DMS53 treated with DMSO at 0.1 percent for 48 hours (cell line): ENCODE measurements around the gene SH3RF3.
A peak's percentile ranks its signal among the peaks of the same experiment; 100 is the strongest.

Source experiments
- DNase-seq: peaks from one replicate; lab custom pipeline; 2025; ENCODE audit not compliant: unreplicated experiment; lab: John Stamatoyannopoulos, UW

Gene SH3RF3

DNA sequence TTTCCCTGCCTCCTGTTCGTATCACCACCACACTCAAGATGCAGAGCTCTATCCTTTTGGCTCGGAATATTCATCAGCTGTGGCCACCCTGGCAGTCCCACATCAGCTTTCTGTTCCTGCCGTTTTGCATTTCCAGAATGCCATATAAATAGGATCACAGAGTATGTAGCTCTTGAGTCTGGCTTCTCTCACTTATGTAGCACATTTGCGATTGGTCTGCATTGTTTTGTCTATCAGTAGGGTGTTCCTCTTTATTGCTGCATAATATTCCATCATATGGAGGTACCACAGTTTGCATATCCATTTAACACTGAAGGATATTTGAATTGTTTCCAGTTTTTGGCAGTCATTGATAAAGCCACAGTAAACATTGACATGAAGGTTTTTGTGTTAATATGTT, 104.6 kb downstream of the SH3RF3 start:
- no peak for DNase-seq

DNA sequence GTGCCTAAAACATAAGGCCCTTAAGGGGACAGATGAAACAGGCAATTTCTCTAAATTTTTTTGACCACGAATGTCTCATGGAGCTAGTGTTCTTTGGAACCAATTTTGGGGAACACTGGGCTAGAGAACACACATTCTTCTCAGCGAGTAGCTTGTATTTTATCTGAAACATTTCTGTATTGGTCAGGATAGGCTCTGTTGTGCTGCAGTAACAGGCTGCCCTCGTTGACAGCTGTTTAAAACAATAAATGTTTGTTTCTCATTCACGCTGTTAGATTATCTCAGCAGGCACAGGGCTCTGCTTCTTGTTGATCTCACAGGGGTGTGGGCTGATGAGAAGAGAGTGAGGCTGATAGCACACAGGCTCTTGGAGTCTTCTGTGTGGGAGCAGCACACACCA, 105.3 kb downstream of the SH3RF3 start:
- no peak for DNase-seq

DNA sequence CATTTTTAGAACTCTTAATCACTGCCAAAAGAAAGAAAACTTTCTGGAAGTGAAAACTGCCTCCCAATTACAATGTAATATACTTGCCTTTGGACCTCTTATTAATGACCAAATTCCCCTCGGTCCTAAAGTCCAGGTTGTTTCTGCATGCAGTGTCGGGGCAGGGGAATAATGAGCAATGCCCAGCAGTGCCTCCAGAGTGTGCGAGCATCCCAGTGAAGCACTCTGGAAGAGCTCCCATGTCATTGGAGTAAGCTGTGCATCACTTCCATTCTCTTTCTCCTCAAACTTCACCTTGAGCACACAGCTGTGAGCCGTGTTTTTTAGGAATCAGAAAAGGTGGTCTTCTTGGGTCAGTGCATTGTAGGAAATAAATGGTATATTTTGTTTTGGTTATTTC, 107.1 kb downstream of the SH3RF3 start:
- DNase-seq, result no peak

DNA sequence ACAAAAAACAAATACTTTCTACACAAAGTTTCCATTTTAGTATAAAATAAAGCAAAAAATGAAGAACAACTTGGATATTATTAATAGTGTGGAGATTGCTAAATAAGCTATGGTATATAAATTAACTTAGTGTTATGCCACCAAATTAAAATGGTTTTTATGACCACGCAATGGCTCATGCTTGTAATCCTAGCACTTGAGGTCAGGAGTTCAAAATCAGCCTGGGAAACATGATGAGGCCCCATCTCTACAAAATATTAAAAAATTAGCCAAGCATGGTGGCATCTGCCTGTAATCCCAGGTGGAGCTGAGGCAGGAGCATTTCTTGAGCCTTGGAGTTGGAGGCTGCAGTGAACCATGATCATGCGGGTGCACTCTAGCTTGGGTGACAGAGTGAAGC, 108.8 kb downstream of the SH3RF3 start:
- no peak for DNase-seq

DNA sequence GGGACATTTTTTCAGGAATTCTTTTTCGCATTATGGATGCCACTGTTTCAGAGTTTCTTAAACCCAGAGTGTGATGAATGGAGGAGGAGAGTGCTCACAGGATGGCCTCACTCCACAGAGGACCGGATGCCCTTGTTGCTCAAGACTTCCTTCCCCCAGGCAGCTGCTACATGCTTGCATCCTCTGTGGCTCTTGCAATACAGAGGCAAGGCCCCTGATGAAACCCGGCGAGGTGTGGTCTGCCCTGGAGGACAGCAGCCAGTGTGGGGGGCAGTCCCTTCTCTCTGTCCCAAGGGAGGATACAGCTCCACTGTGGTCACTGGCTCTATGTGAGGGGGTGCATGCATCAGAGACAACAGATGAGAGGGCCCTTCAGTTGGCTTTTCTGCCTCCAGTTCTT, 109.6 kb downstream of the SH3RF3 start:
- DNase-seq, result no peak

DNA sequence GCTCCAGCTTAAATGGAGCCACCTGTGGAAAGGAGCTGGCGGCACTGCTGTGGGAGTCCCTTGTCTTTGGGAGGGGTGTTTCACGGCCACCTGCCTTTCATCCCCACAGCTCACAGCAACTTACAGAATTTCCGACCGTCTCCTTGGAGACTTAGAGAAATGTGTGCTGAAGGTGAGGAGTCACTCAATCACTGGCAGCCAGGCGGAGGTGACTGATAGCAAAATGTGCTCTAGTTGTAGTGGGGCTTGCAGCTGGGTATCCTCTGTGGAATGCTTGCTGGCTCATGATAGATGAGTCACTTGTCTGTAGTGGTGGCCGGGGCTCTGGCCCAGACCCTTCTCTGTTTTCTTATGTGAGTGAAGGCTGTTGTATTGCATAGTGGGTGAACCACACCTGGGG, 110.7 kb downstream of the SH3RF3 start:
- no peak for DNase-seq

DNA sequence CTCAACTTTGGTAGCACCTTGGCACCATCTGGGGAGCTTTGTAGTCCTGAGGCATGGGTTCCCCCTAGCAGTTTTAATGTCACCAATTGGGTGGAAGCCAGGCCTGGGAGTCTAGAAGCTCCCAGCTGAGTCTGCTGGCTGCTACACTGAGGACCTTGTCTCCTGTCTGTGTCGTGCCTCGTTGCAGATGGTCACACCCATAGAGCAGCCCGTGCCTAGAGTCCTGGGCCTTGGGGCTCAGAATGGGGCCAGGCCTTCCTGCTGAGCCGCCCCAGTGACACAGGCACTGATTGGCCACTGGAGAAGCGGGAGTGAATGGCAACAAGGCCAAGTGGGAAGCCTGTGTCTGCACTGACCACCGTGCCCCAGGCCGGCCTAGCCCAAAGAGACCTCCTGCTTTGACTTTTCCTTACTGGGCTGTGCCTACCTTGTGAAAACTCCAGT, 113.2 kb downstream of the SH3RF3 start:
- DNase-seq, result no peak

DNA sequence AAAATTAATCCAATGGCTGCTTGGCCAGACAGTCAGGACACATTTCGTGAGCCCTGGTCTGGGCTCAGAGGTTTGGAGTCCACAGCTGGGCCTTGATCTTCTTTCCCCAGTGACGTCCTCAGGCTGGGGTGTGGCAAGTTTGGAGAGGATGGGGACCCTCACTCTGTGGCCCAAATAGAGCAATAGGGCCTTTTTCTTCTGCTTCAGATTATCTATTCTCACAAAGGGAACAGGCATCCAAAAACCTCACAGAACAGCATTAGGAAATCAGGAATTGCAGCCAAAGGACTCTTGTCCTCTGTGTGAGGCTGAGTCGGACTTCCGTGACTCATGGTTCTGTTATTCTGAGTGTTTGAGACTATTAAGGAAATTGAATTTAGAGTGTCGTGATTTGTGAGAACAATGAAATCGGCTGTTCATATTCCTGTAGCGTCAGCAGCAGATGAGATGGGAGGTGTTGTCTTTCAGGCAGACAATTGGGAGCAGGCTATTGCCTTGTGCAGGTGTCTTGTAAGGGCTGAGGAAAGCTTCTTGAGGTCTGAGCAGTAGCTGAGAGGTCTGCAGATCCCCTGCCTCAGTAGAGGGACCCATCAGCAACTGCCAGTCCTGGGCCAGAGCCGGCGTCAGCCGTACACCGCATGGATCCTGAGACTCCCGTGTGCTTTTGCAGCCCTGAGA, 113.8 kb downstream of the SH3RF3 start:
- no peak for DNase-seq

DNA sequence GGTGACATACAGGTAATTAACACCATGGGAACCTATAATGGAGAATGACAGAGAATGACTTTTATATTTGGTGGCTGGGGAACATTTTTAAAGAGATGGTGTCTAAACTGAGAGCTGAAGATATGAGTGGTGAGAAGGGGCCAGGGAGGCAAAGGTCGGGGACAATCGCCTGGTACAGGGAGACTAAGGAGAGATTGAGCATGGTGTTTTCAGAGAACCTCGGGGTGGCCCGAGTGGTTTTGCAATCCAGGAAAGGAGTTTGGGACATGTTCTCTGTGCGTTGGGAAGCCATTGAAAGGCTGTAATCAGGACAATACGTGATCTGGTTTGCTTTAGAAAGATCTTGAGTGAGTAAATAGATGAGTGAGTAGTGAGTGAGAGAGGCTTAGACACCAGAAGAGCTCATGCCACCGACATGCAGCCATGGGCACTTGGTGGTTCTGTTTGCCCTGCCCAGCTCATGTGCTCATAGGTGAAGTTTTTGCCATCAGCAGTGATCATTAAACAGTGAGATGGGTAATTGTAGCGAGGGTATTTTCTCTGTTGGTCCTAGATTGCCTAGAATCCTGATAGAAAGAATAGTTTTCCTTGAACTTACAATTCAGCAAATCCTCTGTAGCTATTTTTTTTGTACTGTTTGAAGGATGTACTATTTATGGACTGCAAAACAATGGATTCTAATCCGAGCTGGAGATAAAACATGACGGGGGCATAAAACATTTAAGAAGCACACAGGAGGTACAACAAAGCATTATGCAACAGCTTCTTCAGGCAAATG, 114.7 kb downstream of the SH3RF3 start:
- peak; percentile 44 for DNase-seq

DNA sequence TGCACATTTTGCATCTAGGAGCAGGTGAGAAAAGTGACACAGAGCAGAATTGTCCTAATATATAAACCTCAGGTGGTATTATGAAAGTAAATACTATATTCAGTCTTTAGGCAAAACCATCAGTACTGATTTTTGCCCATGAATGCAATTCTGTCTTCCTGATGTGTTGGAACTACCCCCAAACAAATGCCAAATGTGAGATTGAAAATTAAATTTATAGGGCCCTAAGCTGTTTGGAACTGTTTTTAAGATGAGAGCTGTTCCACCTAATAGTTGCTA, 115.2 kb downstream of the SH3RF3 start:
- DNase-seq, result no peak

DNA sequence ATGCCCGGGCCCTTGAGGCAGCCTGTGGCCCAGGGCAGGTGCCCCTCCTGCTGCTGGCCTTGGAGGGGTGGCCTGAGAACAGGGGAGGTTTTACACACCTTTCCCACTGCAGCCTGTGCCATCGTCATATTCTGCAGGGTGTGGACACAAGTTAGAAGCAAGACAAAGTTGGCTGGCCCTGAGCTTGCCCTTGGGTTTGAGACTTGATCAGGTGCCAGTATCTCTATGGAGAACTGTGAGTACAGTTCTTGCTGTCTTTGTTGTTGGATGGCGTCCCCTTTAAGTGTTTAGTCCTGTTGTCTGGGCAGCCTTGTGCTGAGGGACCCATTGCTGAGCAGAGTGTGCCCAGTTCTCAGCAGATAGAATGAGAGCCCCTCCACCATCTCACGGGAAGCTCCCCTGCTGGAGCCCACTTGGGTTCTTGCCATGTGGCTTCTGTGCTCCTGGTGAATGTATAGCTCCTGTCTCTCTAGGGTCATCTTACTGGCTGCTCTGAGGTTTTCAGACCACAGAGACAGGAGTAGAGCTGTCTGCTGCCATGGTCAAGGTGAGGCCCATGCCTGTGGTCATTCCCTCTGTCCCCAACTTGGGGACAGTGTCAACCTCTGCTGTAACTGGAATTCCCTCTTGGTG, 115.9 kb downstream of the SH3RF3 start:
- no peak for DNase-seq

DNA sequence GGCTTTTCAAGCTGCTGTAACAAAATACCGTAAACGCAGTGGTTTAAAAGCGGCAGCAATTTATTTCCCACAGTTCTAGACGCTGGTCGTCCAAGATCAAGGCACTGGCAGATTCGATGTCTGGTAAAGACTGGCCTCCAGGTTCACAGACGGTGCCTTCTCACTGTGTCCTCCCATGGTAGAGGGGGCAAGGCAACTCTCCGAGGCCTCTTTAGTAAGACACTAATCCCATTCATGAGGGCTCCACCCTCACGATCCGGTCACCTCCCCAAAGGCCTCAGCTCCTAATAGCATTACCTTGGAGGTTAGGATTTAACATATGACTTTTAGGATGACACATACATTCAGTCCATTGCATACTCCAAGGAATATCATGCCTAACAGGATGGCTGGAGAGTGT, 117.2 kb downstream of the SH3RF3 start:
- DNase-seq, result no peak

DNA sequence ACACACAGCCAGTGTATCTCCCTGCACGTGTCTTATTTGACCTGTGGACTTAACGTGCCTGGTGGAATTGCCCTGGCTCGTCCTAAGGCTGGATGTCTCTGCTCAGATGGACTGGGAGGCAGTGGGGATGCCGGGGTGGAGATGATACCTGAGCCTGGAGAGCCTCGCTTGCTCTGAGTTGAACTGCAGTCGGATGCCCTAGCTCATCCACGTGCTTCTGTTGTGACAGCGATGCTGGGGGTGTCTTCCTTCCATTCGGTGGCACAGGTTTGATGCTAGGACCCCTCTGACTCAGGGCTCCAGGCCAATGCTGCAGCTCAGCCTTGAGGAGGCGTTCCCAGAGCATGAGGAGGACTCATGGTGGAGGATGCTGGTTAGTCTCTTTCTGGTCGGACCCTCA, 117.6 kb downstream of the SH3RF3 start:
- DNase-seq, result no peak

DNA sequence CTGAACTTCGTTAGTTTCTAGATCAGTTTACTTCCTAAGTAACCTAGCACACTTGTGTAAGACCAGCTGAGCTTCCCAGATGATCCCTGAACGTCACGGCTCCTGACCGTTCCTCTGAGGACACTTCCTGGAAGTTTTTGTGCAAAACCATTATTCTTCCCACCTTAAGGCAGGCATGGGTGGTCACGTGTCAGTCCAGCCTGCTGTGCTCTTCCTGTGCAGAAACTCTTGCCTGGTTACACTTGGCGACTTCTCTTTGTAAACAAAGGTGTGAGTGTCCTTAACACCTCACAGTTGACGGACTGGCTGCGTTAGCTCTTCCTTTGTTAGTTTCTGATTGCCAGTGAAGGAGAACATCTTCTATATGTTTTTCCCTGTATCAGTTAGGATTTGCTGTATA, 118.3 kb downstream of the SH3RF3 start:
- peak; percentile 58 for DNase-seq

DNA sequence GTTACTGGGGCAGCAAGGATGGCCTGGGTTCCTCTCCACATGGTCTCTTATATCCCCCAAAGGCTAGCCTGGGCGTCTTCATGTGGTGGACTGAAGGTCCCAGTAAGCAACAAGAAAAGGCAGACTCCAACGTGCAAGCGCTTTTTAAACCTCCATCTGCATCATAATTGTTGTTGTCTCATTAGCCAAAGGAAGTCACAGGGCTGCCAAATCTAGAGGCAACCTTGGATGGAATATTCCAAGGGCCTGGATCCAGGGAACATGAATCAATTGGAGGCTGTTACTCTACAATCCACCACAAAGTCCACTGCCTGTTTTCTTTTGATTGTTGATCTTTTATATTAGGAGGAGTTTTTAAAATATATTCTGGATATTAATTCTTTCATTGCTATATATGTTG, 118.8 kb downstream of the SH3RF3 start:
- DNase-seq, result no peak

DNA sequence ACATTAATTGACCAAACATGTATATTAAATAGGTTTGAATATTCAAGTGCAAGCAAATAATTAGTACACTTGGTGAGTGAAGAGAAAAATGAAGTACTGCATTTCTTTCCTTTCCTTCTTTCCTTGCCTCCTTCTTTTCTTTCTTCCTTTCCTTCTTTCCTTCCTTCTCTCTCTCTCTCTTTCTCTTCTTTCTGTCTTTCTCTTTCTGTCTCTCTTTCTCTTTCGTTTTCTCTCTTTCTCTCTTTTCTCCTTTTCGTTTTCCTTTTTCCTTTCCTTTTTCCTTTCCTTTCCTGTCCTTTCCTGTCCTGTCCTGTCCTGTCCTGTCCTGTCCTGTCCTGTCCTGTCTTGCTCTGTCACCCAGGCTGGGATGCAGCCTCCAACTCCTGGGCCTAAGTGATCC, 119.6 kb downstream of the SH3RF3 start:
- DNase-seq, result no peak

DNA sequence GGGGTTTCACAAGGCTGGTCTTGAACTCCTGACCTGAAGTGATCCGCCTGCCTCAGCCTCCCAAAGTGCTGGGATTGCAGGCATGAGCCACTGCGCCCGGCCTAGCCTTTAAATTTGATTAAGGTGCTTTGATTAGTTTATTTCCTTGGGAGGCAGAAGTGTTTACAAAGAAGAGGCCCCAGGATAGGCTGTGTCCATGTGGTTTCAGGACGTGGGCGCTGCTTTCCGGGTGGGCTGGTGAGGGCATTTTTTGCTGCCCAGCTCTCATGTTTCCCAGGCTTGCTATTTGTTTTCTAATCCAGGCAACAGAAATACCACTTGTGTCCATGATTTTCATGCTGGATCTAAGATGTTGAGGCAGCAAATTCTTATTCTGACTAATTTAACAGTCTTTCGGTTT, 124.2 kb downstream of the SH3RF3 start:
- DNase-seq, result no peak

DNA sequence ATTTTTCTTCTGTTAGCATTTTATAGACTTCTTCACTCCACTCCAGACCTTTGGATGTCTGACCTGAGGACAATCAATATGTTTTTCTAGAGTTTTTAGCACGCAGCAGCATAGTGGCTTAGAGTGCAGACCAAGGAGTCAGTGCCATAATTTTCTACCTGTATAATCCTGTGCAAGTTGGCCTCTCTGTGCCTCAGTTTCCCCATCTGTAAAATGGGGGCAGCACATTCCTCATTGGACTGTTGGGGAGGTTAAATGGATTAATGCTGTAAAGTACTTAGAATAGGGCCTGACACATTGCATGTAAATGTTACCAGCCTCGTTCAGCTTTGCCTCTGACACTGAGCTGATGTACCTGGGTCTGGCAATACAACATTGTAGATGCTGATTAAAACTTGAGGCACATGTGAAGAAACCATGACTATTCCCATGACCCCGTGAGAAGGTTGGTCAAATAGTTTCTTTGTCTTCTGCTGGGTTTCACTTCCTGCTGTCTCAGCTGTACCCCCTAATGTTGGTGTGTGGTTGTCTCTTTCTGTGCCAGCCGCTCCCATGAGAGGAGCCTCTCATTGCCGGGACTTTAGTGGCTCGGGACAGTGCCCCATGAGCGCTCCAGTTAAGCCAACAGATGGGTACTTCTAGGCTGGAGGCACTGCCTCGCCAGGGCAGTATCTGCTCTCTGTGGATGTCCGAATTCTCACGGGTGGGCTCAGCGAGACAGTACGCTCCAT, 125.3 kb downstream of the SH3RF3 start:
- DNase-seq, result no peak

DNA sequence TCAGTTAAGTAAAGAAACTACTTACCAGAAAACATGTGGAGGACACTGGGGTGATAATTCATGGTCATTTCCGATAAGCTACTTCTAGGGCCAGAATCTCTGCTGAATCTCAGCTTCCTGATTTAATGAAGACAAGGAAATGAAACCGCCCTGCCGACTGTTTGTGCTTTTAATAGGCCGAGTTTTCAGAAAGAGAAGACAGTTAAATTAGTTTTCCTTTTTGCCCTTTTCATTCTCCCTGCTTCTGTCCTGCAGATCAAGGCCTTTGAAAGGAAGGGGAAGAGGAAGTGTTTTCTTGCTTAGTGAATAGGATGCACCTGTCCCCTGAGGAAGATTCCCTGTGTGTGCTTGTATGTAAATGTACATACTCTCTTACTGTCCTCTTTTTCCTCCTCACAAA, 126.6 kb downstream of the SH3RF3 start:
- peak; percentile 16 for DNase-seq

DNA sequence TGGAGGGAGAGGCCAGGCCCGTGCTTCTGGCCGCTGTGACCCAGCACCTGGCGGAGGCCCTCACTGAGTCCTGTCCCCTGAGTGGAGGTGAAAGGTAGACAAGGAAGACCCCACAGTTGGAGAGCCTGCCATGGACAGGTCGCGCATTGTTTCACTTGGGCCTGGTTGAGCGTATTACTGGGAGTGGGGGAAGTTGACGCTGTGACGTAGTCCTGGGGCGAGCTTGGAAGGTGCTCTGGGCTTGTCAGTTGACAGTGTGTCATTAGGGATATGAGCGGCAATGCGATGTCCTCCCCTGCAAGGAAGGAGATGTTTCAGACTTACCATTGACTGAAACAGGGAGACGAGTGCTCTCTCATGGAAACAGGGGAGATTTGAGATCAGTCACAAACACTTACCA, 127.1 kb downstream of the SH3RF3 start:
- no peak for DNase-seq

DNA sequence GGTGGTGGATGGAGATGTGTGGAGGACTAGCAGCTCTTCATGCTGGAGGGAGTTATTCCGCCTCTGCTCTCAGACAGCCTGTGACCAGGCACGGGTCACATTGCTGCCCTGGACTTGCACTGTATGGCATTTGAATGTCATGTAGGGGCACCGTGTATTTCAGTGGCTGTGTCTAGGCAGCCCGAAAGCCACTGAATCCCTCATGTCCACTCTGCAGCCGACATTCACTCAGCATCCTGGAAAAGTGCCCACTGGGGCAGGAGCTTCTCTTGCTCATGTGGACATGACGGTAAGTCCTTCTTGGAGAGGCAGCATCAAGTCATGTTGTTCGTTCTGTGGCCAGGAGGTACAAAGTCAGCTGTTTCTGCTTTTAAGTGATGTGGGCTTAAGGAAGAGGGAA, 127.9 kb downstream of the SH3RF3 start:
- no peak for DNase-seq

DNA sequence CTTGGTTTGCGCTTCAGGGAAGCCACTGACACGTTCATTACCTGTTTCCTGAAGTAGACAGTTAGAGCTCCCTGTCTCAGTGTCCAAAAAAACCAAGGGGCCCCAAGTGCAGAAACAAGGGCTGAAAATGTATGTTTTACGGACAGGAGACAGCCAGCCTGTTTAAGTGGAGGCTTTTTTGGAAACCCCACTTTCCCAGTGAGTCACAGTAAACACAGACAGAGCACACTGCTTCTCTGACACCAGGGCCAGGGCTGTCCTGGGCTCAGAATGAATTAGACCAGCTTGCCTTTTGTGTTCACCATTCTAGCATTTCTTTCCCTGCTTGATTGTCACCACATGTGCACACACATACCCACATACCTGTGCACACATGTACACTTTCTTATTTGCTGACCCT, 128.6 kb downstream of the SH3RF3 start:
- no peak for DNase-seq
